Inflammatory macrophage (primary cell): ENCODE results near the gene EN2.

Experiments used
- DNase-seq, 2 donors: peaks; one replicate each; pipeline ENCODE4 v3.0.0-alpha.2; 2020 to 2022
- total RNA-seq, 18 experiments: gene quantifications; one replicate each; lab custom pipeline; 2026; ENCODE audit warnings: mixed read lengths in 6 of 18, inconsistent platforms in 2 of 18; lab: John Stamatoyannopoulos, UW

EN2 gene
- total RNA-seq: 0 to 0.07 (median 0) reads per million in 18 experiments

DNA sequence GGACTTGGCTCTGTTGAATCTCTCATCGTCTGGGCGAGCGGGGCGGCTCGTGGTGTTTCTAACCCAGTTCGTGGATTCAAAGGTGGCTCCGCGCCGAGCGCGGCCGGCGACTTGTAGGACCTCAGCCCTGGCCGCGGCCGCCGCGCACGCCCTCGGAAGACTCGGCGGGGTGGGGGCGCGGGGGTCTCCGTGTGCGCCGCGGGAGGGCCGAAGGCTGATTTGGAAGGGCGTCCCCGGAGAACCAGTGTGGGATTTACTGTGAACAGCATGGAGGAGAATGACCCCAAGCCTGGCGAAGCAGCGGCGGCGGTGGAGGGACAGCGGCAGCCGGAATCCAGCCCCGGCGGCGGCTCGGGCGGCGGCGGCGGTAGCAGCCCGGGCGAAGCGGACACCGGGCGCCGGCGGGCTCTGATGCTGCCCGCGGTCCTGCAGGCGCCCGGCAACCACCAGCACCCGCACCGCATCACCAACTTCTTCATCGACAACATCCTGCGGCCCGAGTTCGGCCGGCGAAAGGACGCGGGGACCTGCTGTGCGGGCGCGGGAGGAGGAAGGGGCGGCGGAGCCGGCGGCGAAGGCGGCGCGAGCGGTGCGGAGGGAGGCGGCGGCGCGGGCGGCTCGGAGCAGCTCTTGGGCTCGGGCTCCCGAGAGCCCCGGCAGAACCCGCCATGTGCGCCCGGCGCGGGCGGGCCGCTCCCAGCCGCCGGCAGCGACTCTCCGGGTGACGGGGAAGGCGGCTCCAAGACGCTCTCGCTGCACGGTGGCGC, at the start of gene EN2:
Gene EN2, plus strand, starts transcription at position 19 of the 767 bp plus-strand sequence. Its CDS starts 249 bp downstream, at position 268.
- no peak for DNase-seq

DNA sequence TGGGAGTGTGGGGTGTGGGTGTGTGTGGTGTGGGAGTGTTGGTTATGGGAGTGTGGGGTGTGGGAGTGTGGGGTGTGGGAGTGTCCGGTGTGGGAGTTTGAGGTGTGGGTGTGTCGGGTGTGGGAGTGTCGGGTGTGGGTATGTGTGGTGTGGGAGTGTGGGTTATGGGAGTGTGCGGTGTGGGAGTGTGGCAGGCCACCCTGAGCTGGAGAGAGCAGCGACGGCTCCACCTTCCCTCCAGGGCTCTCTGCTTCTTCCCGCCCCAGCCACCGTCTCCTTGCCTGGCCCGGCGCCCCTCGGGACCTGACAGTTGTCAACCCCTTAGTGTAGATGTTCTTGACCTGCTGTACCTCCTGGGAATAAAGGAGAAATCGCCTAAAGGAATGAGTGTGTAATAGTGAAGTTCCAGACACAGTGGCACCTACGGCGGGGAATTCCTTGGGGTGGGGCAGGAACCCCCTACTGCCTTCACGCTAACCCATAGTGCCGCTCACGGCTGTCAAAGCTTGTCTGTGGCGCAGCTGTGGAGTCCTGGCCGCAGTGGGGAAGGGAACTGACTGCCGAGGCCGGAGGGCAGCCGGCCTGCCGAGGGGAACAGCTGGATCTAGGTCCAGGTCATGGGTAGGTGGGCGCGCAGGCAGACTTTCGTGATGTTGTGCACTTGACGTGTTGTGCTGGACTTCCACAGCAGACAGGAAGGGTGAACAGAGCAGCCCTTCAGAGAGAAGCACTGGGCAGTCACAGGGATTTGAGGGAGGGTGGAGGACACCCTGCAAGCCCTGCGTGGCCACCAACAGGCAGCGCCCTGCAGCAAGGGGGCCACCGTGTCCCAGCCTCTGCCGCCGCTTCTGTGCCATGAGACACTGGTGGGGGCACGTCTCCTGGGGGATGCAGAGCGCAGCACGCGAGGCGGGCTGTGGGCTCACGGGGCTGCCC, 49.0 kb upstream of the EN2 start:
- no peak for DNase-seq

DNA sequence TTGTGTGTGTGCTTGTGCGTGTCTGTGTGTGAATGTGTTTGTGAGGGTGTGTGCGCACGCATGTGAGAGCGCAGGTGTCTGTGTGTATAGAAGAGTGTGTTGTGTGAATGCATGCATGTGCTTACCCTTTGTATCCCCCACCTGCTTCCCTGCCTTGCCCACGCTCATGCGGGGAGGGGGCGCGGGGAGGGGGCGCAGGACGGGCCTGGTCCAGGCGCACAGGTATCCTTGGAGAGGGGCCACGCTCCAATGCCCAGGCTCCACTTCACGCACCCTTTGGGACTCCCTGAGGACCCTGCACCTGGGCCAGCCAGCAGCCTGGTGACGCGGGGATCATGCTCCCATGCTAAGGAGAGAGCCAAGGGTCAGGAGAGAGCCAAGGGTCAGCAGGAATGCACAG, 47.9 kb upstream of the EN2 start:
- no peak for DNase-seq

DNA sequence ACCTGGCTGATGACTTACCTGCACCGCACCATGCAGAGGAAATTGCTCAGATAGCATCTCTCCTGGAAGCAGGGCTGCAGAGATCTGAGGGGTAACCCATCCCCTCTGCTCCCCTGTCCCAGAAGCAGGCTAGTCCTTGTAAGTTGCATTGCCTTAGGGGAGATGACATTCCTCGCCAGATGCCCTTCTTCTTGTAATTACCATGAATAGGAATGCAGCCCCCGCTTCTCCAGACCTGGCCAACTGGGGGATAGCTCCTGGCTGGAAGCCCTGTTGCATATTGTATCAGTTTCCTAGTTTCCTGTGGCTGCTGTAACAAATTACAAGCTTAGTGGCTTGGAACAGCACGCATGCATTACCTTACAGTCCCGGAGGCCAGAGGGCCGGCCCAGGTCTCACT, 47.5 kb upstream of the EN2 start:
- DNase-seq: no peak

DNA sequence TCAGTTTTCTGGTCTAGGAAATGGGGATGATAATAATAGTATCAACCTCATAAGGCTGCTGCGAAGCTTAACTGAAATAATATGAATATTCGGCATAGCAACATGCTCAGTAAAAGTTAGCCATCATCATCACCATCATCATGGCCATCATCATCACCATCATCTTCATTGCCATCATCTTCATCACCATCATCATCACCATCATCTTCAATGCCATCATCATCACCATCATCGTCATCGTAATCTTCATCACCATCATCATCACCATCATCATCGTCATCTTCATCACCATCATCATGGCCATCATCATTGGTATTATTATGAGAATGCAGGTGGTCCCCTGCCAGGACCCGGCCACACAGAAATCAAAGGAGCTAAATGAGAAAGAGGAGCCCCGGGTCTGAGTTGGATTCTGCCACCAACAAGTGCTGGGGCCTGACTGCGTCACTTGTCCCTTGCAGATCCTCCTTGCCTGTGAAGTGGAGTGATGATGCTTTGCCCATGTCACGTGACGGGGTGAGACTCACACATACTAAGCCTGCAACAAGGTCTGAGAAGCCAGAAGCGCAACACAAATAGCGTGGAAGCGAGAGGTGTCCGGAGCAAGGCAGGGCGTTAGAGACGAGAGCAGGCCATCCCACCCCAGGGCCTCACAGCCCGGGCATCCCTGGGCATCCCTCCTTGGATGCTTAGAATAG, 46.1 kb upstream of the EN2 start:
- DNase-seq: no peak

DNA sequence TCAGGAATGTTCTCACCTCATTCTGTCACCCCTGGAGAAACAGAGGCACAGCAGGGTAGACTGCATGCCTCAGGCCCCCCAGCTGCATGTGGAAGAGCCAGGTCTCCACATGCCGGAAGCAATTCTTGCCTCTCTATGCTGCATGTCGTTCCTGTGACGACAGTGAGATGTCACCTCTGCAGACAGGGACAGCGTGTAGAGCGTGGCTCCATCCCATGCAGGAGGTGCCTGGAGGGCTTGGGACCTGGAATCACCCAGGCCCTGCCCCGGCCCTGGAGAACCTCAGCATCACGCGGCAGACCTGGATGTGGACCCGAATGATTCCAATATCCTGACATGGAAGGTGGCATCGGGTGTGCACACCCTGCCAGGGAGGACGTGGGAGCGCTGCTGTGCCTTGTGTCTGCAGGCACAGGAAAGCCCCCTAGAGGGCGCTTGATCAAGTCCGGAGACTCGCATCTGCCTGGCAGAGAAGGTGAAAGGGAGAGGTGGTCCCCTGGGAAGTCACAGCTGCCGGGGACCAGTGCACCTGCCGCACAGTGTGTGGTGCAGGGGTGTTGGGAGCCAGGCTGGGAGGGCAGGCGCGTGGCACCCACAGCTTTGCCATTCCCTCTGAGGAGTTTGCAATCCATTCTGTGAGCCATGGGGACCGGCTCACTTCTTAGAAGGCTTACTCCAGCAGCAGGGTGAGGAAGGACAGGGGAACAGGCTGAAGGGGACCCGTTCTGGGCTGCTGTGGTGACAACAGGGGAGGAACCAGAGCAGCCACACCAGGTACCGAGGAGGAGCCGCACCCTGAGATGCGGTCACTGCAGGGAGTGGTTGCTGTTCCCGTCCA, 45.3 kb upstream of the EN2 start:
- DNase-seq: peak; percentile 26 to 59

DNA sequence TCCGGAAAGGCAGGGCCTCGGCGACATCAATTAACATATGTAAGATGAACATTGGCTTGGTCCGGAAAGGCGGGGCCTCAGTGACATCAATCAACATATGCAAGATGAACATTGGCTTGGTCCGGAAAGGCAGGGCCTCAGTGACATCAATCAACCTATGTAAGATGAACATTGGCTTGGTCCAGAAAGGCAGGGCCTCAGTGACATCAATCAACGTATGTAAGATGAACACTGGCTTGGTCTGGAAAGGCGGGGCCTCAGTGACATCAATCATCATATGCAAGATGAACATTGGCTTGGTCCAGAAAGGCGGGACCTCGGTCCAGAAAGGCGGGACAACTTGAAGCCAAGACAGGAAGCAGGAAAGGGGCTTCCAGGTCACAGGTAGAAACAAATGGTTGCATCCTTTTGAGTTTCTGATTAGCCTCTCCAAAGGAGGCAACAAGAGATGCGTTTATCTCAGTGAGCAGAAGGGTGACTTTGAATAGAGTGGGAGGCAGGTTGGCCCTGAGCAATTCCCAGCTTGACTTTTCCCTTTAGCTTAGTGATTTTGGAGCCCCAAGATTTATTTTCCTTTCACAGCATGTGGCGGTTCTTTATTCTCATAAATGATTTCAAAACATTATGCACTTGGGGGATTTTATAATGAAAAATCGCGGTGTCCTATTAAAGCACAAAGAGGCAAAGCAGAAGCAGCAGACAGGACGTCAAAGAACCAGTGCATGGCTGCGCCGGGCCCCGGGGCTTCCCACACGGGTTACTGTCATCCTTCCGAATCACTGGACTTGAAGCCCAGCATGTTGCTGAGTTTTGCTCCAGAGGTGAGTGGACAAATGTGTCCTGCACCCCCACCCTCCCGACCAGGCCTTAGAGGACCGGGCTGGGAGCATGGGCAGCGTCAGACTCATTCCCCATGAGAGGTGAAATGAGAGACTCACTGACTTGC, 43.1 kb upstream of the EN2 start:
- DNase-seq: no peak

DNA sequence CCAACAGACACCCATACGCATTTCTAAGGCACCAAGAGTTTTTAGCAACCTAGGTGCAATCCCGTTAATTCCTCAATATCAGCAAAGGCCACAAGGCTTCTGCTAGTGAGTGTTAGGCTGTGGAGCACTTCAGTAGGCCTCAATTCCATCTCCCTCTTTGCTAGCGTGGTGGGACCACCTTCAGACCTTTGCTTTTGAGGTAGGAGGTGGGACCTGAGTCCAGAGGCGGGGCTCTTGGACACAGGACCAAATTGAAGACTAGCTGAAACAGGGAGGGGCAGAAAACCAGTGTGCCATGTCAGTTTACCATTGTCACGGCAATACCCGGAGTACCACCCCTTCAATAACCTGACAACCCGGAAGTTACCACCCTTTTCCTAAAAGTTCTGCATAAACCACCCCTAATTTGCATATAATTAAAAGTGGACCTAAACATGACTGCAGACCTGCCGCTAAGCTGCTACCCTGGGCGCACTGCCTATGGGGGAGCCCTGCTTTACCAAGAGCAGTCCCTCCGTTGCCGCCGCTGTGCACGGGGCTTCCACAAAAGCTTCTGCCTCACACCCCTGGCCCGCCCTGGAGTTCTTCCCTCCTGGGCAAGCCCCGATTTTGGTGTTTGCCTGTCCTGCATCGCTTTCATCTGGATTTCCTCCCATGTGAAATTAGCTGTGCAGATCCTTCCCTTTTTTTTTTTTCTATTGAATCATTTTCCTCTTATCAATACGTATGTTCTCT, 41.1 kb upstream of the EN2 start:
- DNase-seq: no peak

DNA sequence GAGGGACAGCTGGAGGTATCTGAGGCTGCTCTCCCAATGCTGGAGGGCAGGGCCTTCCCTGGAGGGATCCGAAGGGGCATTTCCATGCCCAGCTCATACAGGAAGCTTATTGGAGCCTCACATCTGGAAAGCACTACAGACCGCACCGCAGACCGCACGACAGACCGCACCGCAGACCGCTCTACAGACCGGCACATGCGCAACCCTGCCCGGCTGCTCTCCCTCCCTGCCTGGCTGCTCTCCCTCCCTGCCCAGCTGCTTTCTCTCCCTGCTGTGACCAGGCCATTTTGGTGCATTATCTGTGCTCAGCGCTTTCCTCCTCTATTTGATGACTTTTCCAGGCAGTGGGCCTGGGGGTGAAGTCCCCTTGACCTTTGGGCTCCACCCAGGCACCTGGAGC, 39.6 kb upstream of the EN2 start:
- no peak for DNase-seq

DNA sequence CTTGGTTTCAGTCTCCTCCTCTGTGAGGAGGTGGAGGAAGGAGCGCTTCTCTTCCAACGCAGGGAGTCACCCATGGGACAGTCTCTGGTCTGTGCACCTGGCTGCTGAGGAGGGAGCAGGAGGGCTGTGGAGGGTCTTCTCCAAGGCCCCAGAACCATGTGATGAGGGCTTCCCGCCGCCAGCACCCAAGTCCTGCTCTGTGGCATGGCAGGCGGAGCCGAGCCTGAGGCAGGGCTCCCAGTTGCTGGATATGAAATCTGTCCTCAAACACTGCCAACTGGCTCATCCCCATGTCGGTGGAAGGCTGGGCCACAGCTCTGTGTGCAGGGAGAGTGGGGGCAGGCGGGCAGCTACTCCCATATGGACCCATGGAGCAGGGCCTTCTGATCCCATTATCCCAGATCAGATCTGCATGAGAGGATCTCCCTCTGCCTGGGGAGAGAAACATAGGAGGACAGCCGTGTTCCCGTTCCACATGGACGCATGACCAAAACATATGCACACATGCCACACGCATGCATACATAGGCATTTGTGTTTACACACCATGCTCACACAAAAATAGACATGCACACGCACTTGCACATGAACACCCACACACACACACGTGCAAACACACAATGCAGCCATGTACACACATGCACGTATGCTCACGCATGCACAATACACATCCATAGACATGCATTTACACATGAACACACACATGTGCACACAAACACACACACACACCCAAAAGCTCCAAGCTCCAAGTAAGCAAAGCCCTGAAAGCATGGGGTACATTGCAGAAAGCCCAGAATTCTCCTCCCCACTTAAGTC, 38.8 kb upstream of the EN2 start:
- DNase-seq: no peak

DNA sequence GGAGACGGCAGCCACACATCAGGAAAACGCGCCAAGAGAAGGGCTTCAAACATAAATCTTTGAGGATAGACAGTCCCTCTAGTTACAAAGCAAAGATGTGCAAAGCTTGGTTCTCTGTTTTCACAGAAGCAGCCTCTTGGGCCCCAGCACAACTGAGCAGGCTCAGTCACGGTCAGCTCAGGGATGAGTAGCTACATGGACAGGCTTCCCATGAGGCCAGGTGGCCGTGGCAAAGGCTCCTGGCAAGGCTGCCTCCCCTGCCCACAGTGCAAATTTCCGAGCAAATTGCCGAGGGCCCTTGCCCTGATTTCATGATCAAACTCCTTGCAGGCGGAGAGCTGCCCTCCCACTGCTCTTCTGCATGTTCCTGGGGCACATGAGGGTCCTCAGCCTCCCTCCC, 37.8 kb upstream of the EN2 start:
- DNase-seq: no peak

DNA sequence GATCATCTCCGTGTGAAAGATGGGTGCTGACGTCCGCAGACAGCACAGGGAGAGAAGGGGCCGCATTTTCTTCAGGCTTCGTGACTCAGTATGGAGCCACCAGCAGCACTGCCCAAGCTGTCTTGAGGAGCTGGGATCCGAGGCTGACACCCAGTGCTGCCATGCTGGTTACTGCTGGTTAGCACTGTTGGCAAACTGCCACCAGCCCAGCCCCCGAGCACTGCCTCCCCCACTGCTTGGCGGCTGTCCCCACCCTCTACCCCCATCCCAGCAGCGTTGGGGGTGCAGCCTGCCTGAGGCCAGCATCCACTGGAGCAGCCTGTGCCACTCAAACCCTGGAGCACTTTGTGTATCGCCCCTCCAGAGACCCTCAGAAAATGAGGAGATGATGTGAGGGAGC, 35.8 kb upstream of the EN2 start:
- no peak for DNase-seq

DNA sequence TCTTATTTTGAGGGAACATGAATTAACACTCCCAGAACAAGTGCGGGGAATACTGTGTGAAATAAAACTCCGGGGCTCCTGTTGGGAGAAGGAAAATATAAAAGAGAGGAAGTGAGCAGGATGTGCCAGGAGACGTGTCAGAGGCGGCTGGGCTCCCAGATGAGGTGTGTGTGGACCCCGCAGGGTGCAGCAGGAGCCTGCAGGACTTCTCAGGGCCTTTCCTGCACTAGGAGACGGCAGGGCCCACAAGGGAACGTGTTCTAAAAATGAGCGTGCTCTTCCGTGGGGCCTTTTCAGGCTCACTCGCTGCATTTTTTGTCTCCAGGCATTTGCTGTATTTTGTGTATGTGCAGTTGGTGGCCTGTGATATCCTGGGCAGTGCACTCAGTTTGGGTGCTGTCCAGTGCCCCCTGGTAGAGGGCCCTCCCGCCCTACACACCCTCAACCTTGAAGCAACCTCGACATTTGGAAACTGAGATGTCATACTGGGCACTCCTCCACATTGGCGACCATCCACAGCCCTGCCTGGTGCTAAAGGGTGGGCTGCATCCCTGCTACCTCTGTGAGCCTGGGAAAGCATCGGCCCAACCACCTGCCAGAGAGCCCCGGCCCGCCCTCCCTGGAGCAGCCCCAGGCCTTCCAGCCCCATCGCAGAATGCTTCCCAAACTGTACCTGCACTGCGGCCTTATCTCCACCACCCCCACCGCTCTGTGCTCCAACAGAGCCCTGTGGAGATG, 35.2 kb upstream of the EN2 start:
- no peak for DNase-seq

DNA sequence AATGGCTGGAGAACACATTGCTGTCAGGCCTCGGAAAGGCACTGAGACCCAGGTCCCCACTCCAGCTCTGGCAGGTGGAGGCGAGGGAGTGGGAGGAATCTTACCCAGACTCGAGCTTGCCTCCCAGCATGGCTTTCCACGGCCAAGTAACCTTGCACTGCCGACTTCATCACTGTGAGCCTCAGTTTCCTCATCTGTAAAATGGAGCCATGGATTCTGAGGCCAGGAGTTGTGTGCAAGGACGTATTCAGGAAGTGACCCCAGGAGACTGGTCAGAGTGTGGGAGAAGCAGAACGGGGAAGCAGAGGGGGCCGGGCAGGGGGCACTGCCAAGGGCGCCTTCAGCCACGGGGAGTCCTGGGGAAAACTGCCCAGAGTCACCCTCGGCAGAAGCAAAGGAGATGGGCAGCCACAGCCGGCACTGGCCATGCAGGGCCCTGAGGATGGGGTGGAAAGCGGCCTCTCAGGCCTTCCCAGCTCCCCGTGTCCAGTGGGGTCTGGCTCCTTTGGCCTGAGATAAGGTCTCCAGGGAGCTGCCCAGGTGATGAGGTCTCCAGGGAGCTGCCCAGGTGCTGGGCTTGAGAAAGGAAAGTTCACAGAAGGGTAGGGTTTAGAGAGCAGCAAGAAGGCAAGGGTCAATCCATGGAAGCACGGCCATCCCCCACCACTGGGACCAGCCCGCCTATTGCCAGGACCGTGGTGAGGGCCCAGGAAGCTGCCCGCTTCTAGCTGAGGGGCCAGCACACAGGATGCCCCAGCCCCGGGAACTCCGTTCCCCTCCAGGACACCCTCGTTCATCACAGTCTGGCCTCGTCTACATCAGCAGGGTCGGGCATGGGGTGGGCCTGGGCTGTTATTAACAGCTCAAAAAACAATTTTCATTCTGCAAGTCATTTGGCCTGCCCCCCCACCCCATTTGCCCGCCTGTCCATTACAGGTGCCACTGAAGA, 34.3 kb upstream of the EN2 start:
- no peak for DNase-seq

DNA sequence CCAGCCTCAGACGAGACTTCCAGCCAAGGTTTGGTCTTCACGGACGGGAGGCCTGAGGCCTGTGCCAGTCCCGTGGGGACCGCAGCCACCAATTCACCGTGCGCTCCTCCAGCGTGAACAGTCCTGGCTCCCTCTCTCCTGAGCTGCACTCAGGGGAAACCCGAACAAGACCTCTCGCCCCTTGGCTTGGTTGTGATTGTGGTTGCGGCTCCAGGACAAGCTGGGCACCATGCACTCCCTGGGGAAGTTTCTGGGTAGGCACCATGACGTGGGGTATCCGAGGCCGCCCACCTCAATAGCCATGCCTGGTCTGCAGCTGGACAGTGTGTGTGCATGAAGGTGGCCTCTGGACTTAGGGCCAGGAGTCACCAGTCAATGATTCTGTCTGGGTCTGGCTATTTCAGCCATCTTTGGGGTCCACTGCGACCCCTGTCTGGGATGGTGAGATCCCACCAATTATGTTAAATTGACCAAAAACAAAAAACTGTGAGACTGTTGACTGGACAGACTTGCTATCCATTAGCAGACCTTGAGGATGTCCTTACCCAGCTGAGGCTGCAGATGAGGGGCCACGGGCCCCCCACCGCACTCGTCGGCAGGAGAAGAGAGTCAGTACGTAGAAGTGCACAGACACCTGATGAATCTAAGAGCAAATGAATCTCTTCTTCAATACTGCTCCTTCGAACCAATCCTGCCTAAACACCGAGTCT, 33.5 kb upstream of the EN2 start:
- no peak for DNase-seq

DNA sequence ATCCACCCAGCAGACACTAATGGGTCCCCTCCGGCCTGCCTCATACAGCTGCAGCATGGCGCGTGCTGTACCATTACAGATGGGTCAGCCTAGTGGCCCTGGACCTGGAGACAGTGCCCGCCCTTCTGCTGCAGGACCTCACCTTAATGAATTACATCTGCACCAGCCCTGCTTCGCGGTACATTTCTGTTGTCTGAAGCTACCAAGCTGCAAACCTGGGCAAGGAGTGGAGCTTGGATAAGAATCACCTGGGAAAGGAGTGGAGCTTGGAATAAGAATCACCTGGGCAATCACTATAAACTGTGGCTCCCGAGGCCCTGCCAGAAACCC, 33.0 kb upstream of the EN2 start:
- no peak for DNase-seq

DNA sequence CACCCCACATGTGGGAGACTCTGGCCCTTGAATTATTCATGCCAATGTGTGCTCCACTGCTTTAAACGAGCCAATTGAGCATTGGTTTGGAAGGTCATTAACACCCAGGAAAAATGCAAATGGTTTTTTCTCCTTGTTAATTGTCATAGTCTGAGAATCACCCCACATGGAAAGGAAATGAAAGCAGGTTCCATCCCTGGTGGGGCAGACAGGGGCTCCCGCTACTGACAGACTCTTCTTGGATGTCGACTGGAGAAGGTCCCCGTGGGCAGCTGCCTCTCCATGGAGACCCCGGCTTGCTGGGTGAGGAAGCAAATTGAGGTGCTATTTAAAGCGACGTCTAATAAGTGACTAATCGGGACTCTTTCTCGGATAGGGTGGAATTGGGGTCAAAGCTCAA, 32.0 kb upstream of the EN2 start:
- no peak for DNase-seq
